Transverse colon (tissue), 3 donors: ENCODE results near the gene CNNM2.

Experiments used
- POLR2A ChIP-seq: fragments of 450-650 bp; IDR thresholded peaks from one replicate; pipeline ENCODE4 v1.6.1; 2016; ENCODE audit warnings: antibody characterized with exemption, mild to moderate bottlenecking, moderate library complexity
- TF ChIP-seq, protein P1 (sequence below), 5 experiments: fragments of 200-600 bp in 3 of 5; fragments of 450-650 bp in 2 of 5; sonication (generic) in 3 of 5; IDR thresholded peaks; 1 replicate in 2 of 5; 2 replicates in 3 of 5; pipeline ENCODE4 v1.5.1; 2016 to 2017; ENCODE audit warnings: antibody characterized with exemption in 5 of 5, inconsistent platforms in 3 of 5, mild to moderate bottlenecking in 2 of 5, moderate library complexity in 1 of 5

DNA sequence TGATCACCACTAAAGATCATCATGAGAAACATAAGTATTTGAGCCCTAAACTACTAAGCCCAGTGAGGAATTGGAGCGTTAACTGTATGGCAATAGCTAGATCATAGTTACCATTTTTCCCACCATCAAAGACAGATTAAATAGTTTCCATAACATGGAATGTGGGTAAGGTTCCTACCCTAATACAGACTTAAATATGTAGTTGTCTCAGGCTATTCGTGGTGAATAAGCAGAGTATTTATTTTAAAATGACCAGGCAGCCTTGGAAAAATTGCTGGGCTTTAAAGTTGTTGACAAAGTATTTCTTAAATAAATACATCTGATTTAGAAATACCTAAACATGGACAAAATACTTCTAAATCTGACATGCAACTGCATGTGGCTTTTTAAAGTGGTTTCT, 168.2 kb downstream of the CNNM2 start:
- TF ChIP-seq, protein P1, sequence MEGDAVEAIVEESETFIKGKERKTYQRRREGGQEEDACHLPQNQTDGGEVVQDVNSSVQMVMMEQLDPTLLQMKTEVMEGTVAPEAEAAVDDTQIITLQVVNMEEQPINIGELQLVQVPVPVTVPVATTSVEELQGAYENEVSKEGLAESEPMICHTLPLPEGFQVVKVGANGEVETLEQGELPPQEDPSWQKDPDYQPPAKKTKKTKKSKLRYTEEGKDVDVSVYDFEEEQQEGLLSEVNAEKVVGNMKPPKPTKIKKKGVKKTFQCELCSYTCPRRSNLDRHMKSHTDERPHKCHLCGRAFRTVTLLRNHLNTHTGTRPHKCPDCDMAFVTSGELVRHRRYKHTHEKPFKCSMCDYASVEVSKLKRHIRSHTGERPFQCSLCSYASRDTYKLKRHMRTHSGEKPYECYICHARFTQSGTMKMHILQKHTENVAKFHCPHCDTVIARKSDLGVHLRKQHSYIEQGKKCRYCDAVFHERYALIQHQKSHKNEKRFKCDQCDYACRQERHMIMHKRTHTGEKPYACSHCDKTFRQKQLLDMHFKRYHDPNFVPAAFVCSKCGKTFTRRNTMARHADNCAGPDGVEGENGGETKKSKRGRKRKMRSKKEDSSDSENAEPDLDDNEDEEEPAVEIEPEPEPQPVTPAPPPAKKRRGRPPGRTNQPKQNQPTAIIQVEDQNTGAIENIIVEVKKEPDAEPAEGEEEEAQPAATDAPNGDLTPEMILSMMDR (IDR thresholded peaks at IDR 0.05), result no peak
- no peak for TF ChIP-seq POLR2A
